GM12892 (cell line): ENCODE data around the gene PRDM11.

Experiments used
- POLR2A ChIP-seq: IDR thresholded peaks from 2 replicates; pipeline ENCODE4 v1.6.1; 2011; ENCODE audit warnings: low read depth, low read length, control low read depth
- POLR2AphosphoS5 ChIP-seq: IDR thresholded peaks from 2 replicates; pipeline ENCODE4 v1.6.1; 2011; ENCODE audit warnings: low read depth, low read length, control low read depth
- TAF1 ChIP-seq: IDR thresholded peaks from 2 replicates; pipeline ENCODE4 v1.6.1; 2011; ENCODE audit warnings: low read depth, mild to moderate bottlenecking, control low read depth, low read length, borderline replicate concordance

- TF ChIP-seq POLR2A (no peak), TAF1 (no peak), POLR2AphosphoS5 (no peak)
These were observed 67.3 kb downstream of the PRDM11 start for GRCh38 chr11:45213717-45214116.
